ENCODE results near the gene MYMK.

The MYMK gene

GRCh38 chr9:133499132-133499891, 25.4 kb downstream of the MYMK start:
- H3K4me3 ChIP-seq (ENCODE audit: low read depth, low read length), result no peak overlapping the region
- TF ChIP-seq CTCF (IDR thresholded peaks at IDR 0.05; ENCODE audit: low read depth, low read length), result no peak

DNA sequence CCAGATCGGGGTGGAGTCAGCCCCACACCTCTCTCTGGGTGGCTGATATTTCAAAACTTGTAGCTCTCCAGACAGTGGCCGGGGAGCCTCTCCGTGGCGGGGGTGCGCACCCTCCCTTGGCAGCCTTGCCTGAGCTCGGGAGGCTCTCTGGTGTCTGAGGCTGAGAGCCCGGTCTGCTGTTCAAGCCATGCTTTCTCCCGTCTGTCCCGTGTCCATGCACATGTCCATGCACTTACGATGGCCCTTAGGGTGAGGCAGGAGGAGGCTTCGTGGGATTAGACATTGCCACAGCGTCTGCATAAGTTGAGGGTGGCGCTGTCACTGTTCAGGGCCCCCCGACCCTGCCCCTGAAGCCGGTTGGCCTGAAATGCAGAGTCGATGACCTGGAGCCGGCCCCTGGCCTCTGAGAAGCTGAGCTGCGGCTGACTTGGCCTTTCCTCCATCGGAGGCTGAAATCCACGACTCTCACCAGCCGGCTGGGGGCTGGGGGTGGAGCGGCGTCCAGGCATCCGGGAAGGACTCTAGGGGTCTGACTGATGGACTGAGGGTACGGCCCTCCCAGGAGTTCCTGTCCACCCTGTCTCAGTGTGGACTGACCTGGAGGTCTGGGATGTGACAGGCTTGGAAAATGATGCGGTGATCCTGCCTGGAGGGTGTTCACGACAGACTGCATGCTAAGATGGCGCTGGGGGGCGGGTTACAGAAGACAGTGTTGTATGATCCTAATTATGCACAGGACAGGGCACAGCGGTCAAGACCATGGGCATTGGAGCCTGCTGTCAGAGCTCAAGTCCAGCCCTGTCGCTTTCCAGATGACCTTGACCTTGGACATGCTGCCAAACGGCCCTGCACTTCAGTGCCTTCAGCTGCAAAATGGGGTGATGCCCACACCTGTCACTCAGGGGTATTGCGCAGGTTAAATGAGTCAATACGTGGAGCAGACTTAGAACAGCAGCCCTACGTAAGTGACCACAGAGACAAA, 27.6 kb downstream of the MYMK start:
- no peak overlapping the region for H3K4me3 ChIP-seq (ENCODE audit: low read depth, low read length)
- TF ChIP-seq CTCF (IDR thresholded peaks at IDR 0.05; ENCODE audit: low read depth, low read length), result no peak

DNA sequence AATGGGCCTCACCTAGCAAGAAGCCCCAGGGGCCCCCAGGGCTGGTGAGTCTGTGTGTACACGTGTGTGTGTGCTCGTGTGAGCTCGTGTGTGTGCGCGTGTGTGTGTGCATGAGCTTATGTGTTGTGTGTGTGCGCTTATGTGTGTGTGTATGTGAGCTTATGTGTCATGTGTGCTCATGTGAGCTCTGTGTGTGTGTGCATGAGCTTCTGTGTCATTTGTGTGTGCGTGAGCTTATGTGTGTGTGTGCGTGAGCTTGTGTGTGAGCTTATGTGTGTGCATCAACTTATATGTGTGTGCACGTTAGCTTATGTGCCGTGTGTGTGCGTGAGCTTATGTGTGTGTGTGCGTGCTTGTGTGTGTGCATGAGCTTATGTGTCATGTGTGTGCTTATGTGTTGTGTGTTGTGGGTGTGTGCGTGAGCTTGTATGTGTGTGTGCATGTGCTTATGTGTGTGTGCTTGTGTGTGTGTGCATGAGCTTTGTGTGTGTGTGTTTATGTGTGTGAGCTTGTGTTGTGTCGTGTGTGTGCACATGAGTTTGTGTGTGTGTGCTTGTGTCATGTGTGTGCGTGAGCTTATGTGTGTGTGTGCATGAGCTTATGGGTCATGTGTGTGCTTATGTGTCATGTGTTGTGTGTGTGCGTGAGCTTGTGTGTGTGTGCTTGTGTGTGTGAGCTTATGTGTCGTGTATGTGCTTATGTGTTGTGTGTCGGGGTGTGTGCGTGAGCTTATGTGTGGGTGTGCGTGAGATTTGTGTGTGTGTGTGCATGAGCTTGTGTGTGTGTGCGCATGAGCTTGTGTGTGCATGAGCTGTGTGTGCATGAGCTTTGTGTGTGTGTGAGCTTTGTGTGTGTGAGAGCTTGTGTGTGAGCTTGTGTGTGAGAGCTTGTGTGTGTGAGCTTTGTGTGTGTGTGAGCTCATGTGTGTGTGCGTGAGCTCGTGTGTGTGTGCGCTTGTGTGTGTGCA, 29.1 kb downstream of the MYMK start:
- no peak overlapping the region for H3K4me3 ChIP-seq (ENCODE audit: low read depth, low read length)
- TF ChIP-seq CTCF (IDR thresholded peaks at IDR 0.05; ENCODE audit: low read depth, low read length), result no peak

DNA sequence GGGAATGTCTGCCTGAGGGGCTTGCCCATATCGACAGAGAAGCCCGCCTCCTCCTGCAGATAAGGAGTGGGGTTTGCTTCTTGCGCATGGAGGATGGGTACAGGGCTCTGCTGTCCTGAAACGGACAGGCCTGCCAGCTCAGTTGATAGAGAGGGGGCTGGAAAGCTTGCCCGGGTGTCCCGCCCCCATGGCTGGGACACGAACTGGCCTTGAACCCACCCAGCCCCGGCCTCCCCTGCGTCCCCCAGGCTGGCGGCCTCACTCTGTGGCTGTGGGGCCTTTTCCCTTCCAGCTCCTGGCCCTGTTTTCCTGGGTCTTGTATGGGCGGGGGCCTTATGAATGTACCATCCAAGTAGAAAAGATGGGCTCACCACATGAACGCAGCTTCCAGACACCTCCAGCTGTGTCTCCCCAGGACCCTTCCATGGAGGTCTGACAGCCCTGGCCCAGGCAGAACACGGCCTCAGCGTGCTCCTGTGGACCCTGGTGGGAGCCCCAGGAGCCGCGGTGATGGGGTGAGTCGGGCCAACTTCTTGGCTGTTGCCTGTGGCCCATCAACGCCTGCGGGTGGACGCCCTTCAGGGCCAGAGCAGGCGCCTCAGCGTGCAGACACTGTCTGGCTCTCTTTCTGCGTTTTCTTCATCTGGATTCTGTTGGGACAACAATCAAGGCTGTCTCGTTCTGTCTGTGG, 30.0 kb downstream of the MYMK start:
- no peak for TF ChIP-seq CTCF (IDR thresholded peaks at IDR 0.05; ENCODE audit: low read depth, low read length)
- H3K4me3 ChIP-seq (ENCODE audit: low read depth, low read length), result no peak overlapping the region

- TF ChIP-seq CTCF (IDR thresholded peaks at IDR 0.05; ENCODE audit: low read depth, low read length), result no peak
- H3K4me3 ChIP-seq (ENCODE audit: low read depth, low read length), result no peak overlapping the region
These were observed 30.8 kb downstream of the MYMK start for GRCh38 chr9:133493845-133494540.

DNA sequence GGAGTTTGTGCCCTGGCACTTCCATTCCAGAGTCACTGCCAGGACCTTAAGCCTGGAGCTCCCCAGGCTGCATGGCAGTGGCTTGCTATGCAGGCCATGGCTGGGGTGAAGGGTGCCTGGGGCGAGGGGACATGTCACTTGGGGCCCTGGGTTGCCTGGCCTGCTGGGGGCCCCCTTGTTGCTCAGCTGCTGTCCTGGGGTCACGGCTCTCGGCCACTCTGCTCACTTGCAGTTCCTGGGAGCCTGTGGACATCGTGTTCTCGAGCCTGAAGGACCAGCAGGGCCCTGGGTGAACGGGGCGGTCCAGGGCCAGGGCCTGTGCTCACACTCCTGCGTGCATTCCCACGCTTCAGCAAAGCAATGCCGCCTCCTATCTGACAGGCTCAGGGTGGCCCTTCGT, 31.3 kb downstream of the MYMK start:
- H3K4me3 ChIP-seq (ENCODE audit: low read depth, low read length), result no peak overlapping the region
- no peak for TF ChIP-seq CTCF (IDR thresholded peaks at IDR 0.05; ENCODE audit: low read depth, low read length)

Data from WI38 (cell line).